Left ventricle myocardium inferior (tissue), 1 donor: Measurements from ENCODE around the gene SH3PXD2B. TPM values are rescaled to one million over a fixed set of nuclear protein-coding genes. Genes with fewer than 3 reads are reported as not detected.

Experiments
- DNase-seq: peaks from one replicate; pipeline ENCODE4 v3.0.0-alpha.2; 2020
- H3K27ac ChIP-seq: fragments of 200-600 bp; replicated peaks from 2 replicates; pipeline ENCODE4 v1.8.0; 2021
- H3K27me3 ChIP-seq: fragments of 200-600 bp; 2 replicates; pipeline ENCODE4 v1.8.0; 2021; ENCODE audit warnings: low read depth
- H3K36me3 ChIP-seq: fragments of 200-600 bp; 2 replicates; pipeline ENCODE4 v1.8.0; 2021
- H3K4me1 ChIP-seq: fragments of 200-600 bp; 2 replicates; pipeline ENCODE4 v1.8.0; 2021
- H3K4me3 ChIP-seq: fragments of 200-600 bp; 2 replicates; pipeline ENCODE4 v1.8.0; 2021; ENCODE audit warnings: mild to moderate bottlenecking, moderate library complexity
- H3K9me3 ChIP-seq: fragments of 200-600 bp; replicated peaks from 2 replicates; pipeline ENCODE4 v1.8.0; 2021
- intact Hi-C: fragments of 100-400 bp; cut with micrococcal nuclease; formaldehyde crosslinking; loops from one replicate; pipeline ENCODE4 v1.11.0; 2022
- total RNA-seq: library from RNA; stranded (reverse); fragmentation: NEBNext Ultra II Directional; extraction: Animal tissue kit (Norgen Biotek cat#: 25700); gene quantifications from one replicate; pipeline ENCODE4 v1.2.1, GENCODE V29; 2021
- TF ChIP-seq, protein P1 (sequence below): fragments of 200-600 bp; IDR thresholded peaks from 2 replicates; pipeline ENCODE4 v1.8.0; 2021; ENCODE audit warnings: antibody characterized with exemption, mild to moderate bottlenecking, borderline replicate concordance
- donor health status: DM: no; HTN: yes; CAD: no; lungs with severe emphysema.

The SH3PXD2B gene
- total RNA-seq, 1 donor from 2014 or later: 5.2 TPM

DNA sequence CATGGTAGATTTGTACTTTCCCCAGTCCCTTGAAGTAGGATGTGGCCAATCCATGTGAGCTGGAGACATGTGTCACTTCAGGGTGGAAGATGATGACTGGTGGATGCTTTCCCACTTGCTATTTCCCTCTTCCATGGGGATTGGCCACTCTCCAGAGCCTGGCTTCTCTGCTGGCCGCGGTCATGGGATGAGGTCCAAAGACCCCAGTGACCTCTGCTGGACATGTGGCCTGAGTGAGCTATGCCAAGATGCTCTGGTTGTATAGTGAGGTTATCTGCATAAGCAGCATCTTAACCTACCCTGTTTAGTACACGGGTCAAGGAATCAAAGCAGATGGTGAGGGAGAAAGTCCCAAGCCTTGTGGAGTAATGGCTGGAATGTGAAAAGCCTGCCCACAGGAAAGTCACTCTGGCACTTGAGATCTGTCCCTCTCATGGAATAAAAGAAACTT is 47.1 kb downstream of the SH3PXD2B start:
- intact Hi-C loops: no loop called here
- Histone ChIP-seq H3K27ac (peak overlapping the region; percentile 40), H3K36me3 (no peaks in the 10 kb centered on the region), H3K4me3 (no peak overlapping the region), H3K4me1 (peaks cover 46% of the 10 kb centered on the region), H3K27me3 (no peaks in the 10 kb centered on the region), H3K9me3 (no peaks in the 10 kb centered on the region)
- peak; percentile 36 for DNase-seq
- TF ChIP-seq, protein P1, sequence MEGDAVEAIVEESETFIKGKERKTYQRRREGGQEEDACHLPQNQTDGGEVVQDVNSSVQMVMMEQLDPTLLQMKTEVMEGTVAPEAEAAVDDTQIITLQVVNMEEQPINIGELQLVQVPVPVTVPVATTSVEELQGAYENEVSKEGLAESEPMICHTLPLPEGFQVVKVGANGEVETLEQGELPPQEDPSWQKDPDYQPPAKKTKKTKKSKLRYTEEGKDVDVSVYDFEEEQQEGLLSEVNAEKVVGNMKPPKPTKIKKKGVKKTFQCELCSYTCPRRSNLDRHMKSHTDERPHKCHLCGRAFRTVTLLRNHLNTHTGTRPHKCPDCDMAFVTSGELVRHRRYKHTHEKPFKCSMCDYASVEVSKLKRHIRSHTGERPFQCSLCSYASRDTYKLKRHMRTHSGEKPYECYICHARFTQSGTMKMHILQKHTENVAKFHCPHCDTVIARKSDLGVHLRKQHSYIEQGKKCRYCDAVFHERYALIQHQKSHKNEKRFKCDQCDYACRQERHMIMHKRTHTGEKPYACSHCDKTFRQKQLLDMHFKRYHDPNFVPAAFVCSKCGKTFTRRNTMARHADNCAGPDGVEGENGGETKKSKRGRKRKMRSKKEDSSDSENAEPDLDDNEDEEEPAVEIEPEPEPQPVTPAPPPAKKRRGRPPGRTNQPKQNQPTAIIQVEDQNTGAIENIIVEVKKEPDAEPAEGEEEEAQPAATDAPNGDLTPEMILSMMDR: no peak

DNA sequence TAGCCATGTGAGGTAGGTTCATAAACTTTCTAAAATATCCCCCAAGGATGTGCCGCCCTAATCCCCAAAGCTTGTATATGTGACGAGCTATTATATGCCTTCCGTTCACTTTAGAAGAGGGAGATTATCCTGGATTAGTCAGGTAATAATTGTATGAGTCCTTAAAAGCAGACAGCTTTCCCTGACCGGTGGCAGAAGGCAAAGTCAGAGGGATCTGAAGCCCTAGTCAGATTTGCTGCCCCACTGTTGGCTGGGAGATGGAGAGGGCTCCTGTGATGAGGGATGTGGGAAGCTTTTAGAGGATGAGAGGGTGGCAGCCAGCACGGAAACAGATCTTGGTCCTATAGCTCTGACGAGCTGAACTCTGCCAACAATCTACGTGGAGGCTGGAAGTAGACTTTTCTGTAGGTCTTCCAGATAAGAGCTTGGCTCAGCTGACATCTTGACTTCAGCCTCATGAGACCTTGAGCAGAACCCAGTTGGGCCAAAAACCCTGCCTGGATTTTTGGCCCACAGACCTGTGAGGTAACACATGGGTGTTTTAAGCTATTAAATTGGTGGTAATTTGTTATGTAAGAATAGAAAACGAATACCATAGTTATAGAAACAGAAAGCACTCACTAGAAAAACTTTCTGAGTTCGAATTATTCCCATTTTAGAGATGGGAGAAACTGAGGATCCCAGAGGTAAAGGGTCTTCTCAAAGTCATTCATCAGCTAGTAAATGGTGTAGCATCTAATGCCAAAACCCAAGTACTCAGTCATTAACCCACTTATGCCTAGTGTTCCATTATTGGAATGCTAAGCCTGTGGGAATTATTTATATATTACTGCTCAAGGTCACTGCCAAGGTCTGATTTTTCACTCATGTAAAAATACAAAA is 48.9 kb downstream of the SH3PXD2B start:
- DNase-seq: no peak
- Histone ChIP-seq H3K4me1 (peaks cover 33% of the 10 kb centered on the region), H3K9me3 (no peaks in the 10 kb centered on the region), H3K27ac (peak overlapping the region; percentile 16), H3K27me3 (no peaks in the 10 kb centered on the region), H3K36me3 (no peaks in the 10 kb centered on the region), H3K4me3 (no peak overlapping the region)
- intact Hi-C loops: no loop called here
- TF ChIP-seq, protein P1: no peak

GRCh38 chr5:172404746-172405145 is 49.6 kb downstream of the SH3PXD2B start:
- no peak for DNase-seq
- H3K4me3 ChIP-seq: no peak overlapping the region
- peak overlapping the region; percentile 76 for H3K27ac ChIP-seq
- H3K9me3 ChIP-seq: no peaks in the 10 kb centered on the region
- TF ChIP-seq, protein P1: no peak
- intact Hi-C loops: no loop called here
- peaks cover 37% of the 10 kb centered on the region for H3K4me1 ChIP-seq
- no peaks in the 10 kb centered on the region for H3K36me3 ChIP-seq
- H3K27me3 ChIP-seq: no peaks in the 10 kb centered on the region

GRCh38 chr5:172403817-172404216 is 50.5 kb downstream of the SH3PXD2B start:
- intact Hi-C loops: no loop called here
- Histone ChIP-seq H3K4me1 (peaks cover 38% of the 10 kb centered on the region), H3K27me3 (no peaks in the 10 kb centered on the region), H3K9me3 (no peaks in the 10 kb centered on the region), H3K4me3 (no peak overlapping the region), H3K27ac (peak overlapping the region; percentile 76), H3K36me3 (no peaks in the 10 kb centered on the region)
- DNase-seq: peak; percentile 43
- TF ChIP-seq, protein P1: no peak

GRCh38 chr5:172403189-172403796 is 51.0 kb downstream of the SH3PXD2B start:
- no peak overlapping the region for H3K4me3 ChIP-seq
- intact Hi-C loops: no loop called here
- peaks cover 38% of the 10 kb centered on the region for H3K4me1 ChIP-seq
- TF ChIP-seq, protein P1: no peak
- peak overlapping the region; percentile 76 for H3K27ac ChIP-seq
- no peaks in the 10 kb centered on the region for H3K27me3 ChIP-seq
- no peaks in the 10 kb centered on the region for H3K9me3 ChIP-seq
- DNase-seq: peak; percentile 81
- no peaks in the 10 kb centered on the region for H3K36me3 ChIP-seq
